ENCODE measurements around the gene LRP6. TPM values are rescaled to one million over a fixed set of nuclear protein-coding genes. Genes with fewer than 3 reads are reported as not detected.

Gene LRP6
- total RNA-seq, 1 experiment from 2014 or later, result 62.4 TPM

DNA sequence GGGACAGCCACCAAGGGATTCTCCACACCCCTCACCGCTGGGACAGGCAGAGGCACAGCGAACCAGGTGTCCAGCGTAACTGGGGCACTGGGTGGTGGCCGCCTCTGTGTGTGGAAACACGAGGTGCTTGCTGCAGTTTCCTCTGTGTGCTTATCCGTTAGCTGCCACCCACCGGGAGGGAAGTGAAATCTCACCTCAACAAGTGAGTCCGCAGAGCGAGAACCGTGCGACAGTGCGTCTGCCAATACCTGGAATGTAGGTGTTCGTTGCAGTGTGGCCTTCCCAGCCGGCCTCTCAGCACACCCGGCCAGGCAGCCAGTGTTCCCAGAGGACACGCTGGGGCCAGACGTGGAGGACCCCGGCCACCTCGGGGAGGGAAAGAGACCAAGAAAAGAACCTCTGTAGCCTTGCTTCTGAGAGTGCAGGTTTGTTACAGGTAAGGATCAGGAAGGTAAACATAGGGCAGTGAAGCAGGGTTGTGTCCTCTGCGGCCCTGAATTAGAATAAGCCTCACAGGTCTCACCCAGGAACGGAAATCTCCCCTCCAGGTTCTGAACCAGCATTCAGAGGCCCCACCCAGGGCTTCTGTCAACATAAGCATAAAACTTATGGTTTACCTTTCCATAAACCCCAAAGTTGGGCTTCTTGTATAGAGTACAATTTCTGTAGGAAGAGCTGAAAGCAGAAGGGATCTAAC lies 194.6 kb downstream of the LRP6 start:
- Histone ChIP-seq H2BK5ac (ENCODE audit: insufficient read length, low read length) (no peak overlapping the region), H4K91ac (ENCODE audit: insufficient read length, low read depth, low read length) (no peak overlapping the region), H3K27ac (ENCODE audit: insufficient read length, low read depth, low read length) (no peak overlapping the region), H3K27me3 (ENCODE audit: insufficient read depth, low read length) (no peaks in the 10 kb centered on the region), H4K5ac (ENCODE audit: insufficient read length, low read depth, low read length) (no peak overlapping the region), H3K56ac (ENCODE audit: insufficient read length, low read depth, low read length) (no peak overlapping the region), H2BK12ac (ENCODE audit: insufficient read length, low read depth, low read length) (no peak overlapping the region), H3K79me2 (ENCODE audit: insufficient read depth, low read length) (no peaks in the 10 kb centered on the region), H2BK120ac (ENCODE audit: low read depth, low read length, poor library complexity, severe bottlenecking) (no peak overlapping the region), H3K14ac (ENCODE audit: insufficient read depth, low read length) (no peak overlapping the region), H3K18ac (ENCODE audit: insufficient read length, low read depth, low read length) (peak overlapping the region; percentile 38), H4K8ac (replicated peaks; ENCODE audit: insufficient read length, low read depth, low read length) (no peak overlapping the region), H2AK5ac (ENCODE audit: insufficient read length, low read length) (no peak overlapping the region), H2BK15ac (ENCODE audit: low read depth, low read length) (no peak overlapping the region), H3K9ac (ENCODE audit: extremely low read depth, insufficient read length, low read length) (no peak overlapping the region), H3K4ac (ENCODE audit: low read depth, low read length) (no peak overlapping the region), H3K23ac (ENCODE audit: insufficient read length, low read depth, low read length) (no peak overlapping the region), H3K4me1 (ENCODE audit: insufficient read depth, low read length) (peaks cover 3% of the 10 kb centered on the region), H3K23me2 (ENCODE audit: insufficient read length, low read depth, low read length, poor library complexity, severe bottlenecking) (no peaks in the 10 kb centered on the region), H3K9me3 (ENCODE audit: control insufficient read depth, low read depth, low read length) (no peaks in the 10 kb centered on the region), H3K4me2 (ENCODE audit: insufficient read depth, insufficient read length, low read length) (no peak overlapping the region), H3K79me1 (ENCODE audit: insufficient read depth, low read depth, low read length, poor library complexity, severe bottlenecking) (no peaks in the 10 kb centered on the region), H2AFZ (ENCODE audit: low read length) (no peak overlapping the region), H2BK20ac (ENCODE audit: low read depth, low read length, poor library complexity, severe bottlenecking) (no peak overlapping the region), H3T11ph (ENCODE audit: low read length) (no peak overlapping the region), H4K20me1 (ENCODE audit: control insufficient read depth, insufficient read depth, insufficient read length) (no peaks in the 10 kb centered on the region)
- no peak overlapping the region for H3K4me3 Mint-ChIP-seq
- peaks cover 35 to 37% of the 10 kb centered on the region in 2 experiments for H3K4me1 Mint-ChIP-seq
- H3K36me3 Mint-ChIP-seq (ENCODE audit: insufficient read depth in 1 of 3, low read depth in 3 of 3), result no peaks in the 10 kb centered on the region
- WGBS (ENCODE audit: extremely low coverage, insufficient read length, low lambda C conversion rate), result no CpG with 5 or more reads among the region's 21 CpGs
- peaks cover 3% of the 10 kb centered on the region for H3K27me3 Mint-ChIP-seq (ENCODE audit: low read depth)
- peak overlapping the region in 1 of 3 experiments; percentile 81; a peak in 2 of 7 replicates for H3K27ac Mint-ChIP-seq
- H3K9me3 Mint-ChIP-seq, result no peaks in the 10 kb centered on the region
- TF ChIP-seq, protein P1, sequence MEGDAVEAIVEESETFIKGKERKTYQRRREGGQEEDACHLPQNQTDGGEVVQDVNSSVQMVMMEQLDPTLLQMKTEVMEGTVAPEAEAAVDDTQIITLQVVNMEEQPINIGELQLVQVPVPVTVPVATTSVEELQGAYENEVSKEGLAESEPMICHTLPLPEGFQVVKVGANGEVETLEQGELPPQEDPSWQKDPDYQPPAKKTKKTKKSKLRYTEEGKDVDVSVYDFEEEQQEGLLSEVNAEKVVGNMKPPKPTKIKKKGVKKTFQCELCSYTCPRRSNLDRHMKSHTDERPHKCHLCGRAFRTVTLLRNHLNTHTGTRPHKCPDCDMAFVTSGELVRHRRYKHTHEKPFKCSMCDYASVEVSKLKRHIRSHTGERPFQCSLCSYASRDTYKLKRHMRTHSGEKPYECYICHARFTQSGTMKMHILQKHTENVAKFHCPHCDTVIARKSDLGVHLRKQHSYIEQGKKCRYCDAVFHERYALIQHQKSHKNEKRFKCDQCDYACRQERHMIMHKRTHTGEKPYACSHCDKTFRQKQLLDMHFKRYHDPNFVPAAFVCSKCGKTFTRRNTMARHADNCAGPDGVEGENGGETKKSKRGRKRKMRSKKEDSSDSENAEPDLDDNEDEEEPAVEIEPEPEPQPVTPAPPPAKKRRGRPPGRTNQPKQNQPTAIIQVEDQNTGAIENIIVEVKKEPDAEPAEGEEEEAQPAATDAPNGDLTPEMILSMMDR (conservative IDR thresholded peaks at IDR 0.05), result no peak
- DNase-seq, result no peak
